GM20000 (cell line): ENCODE data around the gene ADAMTS20.
"Not testable (repeated sequence)": the region's sequence is repeated elsewhere in the genome, so short reads cannot be mapped to it uniquely, and the experiment has no call there.

Experiments
- DNase-seq: peaks from one replicate; pipeline ENCODE4 v3.0.0; 2012; ENCODE audit warnings: low spot score
- CTCF ChIP-seq: IDR thresholded peaks from 2 replicates; pipeline ENCODE4 v1.5.1; 2012; ENCODE audit warnings: mild to moderate bottlenecking, control low read depth; ENCODE audit errors: extremely low read depth, missing control alignments

Gene ADAMTS20

GRCh38 chr12:43362910-43363694 is 188.9 kb downstream of the ADAMTS20 start:
- DNase-seq = no peak
- TF ChIP-seq CTCF = no peak

GRCh38 chr12:43361031-43361710 is 190.8 kb downstream of the ADAMTS20 start:
- no peak for TF ChIP-seq CTCF
- DNase-seq = no peak

GRCh38 chr12:43360001-43360400 is 192.0 kb downstream of the ADAMTS20 start:
- not testable (repeated sequence) for DNase-seq

- TF ChIP-seq CTCF = no peak
- DNase-seq = no peak
Observed at GRCh38 chr12:43357141-43357540, 194.9 kb downstream of the ADAMTS20 start.

GRCh38 chr12:43352001-43352400 is 200.0 kb downstream of the ADAMTS20 start:
- no peak for DNase-seq
- no peak for TF ChIP-seq CTCF

GRCh38 chr12:43349863-43350262 is 202.1 kb downstream of the ADAMTS20 start:
- DNase-seq = no peak
- TF ChIP-seq CTCF = no peak

GRCh38 chr12:43348221-43348620 is 203.8 kb downstream of the ADAMTS20 start:
- TF ChIP-seq CTCF = no peak
- DNase-seq = no peak
